ENCODE measurements around the gene BLVRB.

DNA sequence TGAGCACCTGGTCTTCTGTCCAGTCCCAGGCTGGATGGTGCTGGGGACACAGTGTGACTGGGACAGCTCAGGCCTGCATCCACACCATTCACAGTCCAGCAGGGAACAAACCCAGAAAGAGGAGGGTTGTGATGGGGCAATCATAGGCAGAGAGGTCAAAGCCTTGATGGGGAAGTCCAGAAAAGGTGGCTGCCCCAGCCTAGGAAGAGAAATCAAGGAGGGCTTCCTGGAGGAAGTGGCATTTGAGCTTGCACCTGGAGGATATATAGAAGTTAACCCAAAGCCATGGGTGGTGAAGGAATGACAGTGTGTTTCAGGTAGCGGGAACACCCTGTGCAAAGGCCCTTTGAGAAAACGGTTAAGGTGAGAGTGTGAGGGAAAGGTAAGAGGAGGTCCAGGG lies 49.8 kb downstream of the BLVRB start:
- TF ChIP-seq EP300 (IDR thresholded peaks at IDR 0.05) = no peak
- no peak for TF ChIP-seq CTCF (IDR thresholded peaks at IDR 0.05)
